Omental fat pad (tissue), 4 donors: Measurements from ENCODE around the gene NPAS3. TPM values are rescaled to one million over a fixed set of nuclear protein-coding genes. Genes with fewer than 3 reads are reported as not detected.

Experiments used
- ATAC-seq: fragments of 150-250 bp; one replicate; pipeline ENCODE4 v1.9.1; 2016; ENCODE audit warnings: mild to moderate bottlenecking, moderate library complexity; ENCODE audit not compliant: low FRiP score
- DNase-seq: peaks from one replicate; pipeline ENCODE4 v3.0.0-alpha.2; 2019; ENCODE audit warnings: low spot score
- total RNA-seq, 4 donors: library from RNA; depleted of rRNA; stranded (reverse); fragments of >200 nt; gene quantifications; one replicate each; pipeline ENCODE4 v1.1.0, GENCODE V29; 2016
- TF ChIP-seq, protein P1 (sequence below), 3 donors: fragments of 450-650 bp; IDR thresholded peaks; one replicate each; pipeline ENCODE4 v1.5.1; 2016 to 2017; ENCODE audit warnings: antibody characterized with exemption in 3 of 3, mild to moderate bottlenecking in 3 of 3, moderate library complexity in 2 of 3

Gene NPAS3
- total RNA-seq, 4 donors from 2014 or later = 0.79 to 6.0 (median 2.5) TPM

DNA sequence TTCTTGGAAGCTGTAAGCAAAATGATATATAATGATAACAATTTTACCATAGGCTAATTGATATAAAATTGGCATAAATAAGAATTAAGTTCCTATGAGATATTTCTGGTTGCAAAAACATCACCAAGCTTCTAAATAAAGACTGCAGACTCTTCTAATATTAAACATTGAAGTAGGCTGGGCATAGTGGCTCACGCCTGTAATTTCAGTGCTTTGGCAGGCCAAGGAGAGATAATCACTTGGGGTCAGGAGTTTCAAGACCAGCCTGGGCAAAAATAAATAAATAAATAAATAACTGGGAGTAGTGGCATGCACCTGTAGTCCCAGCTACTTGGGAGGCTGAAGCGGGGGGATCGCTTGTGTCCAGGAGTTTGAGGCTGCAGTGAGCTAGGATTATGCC lies 71.8 kb downstream of the NPAS3 start:
- DNase-seq (no peak), ATAC-seq (no peak)
- TF ChIP-seq, protein P1, sequence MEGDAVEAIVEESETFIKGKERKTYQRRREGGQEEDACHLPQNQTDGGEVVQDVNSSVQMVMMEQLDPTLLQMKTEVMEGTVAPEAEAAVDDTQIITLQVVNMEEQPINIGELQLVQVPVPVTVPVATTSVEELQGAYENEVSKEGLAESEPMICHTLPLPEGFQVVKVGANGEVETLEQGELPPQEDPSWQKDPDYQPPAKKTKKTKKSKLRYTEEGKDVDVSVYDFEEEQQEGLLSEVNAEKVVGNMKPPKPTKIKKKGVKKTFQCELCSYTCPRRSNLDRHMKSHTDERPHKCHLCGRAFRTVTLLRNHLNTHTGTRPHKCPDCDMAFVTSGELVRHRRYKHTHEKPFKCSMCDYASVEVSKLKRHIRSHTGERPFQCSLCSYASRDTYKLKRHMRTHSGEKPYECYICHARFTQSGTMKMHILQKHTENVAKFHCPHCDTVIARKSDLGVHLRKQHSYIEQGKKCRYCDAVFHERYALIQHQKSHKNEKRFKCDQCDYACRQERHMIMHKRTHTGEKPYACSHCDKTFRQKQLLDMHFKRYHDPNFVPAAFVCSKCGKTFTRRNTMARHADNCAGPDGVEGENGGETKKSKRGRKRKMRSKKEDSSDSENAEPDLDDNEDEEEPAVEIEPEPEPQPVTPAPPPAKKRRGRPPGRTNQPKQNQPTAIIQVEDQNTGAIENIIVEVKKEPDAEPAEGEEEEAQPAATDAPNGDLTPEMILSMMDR (IDR thresholded peaks at IDR 0.05) = no peak

DNA sequence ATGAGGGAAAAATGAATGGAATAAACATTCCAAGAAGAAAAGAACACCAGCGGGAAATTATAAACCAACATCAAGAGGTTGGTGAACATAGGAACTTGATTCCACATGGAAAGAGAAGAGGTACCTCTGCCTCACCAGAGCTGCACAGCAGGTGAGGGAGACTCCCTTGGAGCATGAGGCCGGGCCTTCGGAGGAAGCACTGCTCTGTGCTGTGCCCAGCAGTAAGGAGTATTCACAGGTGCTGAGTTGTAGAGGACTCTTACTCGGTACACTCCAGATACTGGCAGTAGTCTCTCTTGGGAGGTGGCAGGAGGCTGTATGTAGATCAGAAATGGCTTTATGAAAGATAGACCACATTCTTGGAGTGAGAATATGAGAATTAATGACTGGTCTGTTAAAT lies 76.0 kb downstream of the NPAS3 start:
- ATAC-seq (no peak), DNase-seq (no peak)
- TF ChIP-seq, protein P1 (IDR thresholded peaks at IDR 0.05) = no peak

DNA sequence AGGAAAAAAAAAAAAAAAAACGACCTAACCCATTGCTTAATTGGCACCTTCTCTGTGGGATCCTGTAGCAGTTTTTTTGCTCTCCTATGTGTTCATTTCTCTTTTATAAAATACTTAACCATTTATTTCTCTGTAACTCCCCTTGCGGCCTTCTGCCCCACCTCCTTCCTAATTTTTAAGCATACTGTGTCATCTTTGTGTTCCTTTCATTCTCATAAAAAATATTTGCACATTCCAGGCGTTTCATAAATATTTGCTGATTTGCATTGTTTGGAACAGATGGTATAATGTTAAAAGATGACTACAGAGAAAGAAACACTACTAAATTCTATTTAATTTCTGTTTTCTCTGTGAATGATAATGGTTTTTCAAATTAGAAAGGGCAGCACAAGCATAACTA lies 77.9 kb downstream of the NPAS3 start:
- TF ChIP-seq, protein P1 (IDR thresholded peaks at IDR 0.05) = no peak
- ATAC-seq (no peak), DNase-seq (no peak)

DNA sequence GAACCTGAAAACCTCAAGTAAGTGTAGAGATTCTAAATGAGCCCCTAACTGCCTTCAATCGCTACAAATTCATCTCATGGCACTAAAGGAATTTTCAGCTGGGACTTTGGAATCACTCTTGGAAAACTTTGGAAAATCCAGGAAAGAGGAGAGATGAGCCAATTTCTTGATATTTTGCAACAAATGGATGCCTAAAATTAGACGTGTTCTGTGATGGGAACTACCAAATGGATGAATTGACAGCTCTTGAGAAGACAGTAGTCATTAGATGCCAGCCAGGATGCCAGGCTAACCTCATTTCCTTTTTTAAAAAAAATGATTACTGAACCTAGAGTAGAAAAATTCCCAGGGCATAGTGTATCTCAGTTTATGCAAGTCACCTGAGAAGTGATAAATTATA lies 78.3 kb downstream of the NPAS3 start:
- no peak for ATAC-seq

DNA sequence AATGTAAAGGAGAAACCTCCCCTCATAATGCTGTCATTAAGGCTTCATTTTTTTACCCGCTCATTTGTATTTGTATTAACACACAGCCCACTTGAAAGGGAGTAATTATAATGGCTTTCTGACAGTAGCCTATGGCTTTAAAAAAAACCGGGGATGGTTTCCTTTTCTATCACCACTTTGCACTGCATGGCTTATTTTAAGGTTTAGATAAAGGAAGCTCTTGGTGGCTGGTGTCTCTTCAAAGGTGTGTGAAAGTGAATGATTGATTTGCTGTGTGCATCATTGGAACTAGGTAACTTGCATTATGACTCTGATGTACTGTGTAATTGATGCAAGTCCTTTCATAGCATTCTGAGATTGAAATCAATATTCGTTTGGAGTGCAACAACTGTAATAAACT lies 80.7 kb downstream of the NPAS3 start:
- ATAC-seq (no peak), DNase-seq (no peak)
- TF ChIP-seq, protein P1 (IDR thresholded peaks at IDR 0.05) = no peak

More for the DNA sequence above, 78.3 kb downstream of the NPAS3 start:
- no peak for DNase-seq
- TF ChIP-seq, protein P1 (IDR thresholded peaks at IDR 0.05) = no peak

DNA sequence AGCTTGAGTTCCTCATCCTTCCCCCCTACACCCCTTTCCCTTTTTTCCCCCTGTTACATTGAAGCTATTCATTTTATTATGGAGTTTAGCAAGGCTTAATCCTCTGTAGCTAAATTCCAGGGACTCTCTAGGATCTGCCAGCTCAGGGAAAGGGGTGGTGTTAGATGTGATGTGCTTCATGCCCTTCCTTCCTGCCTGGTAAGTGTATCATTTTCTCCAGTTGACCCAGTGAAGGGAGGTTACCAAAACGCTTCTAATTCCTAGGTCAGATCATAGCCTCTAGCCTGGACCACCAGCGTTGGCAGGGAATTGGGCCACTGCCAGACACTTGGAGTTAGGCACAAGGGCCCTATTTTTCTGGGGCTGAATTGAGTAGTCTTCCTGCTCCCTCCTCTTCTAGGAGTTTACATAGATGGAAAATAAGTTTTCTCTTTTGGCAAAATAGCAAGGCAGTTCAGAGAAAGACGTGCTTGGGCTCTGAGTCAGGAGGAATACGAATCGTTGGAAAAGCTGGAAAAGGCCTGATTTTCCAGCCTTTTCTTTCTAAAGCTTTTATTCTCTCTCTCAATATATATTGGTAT lies 88.3 kb downstream of the NPAS3 start:
- ATAC-seq (peak; percentile 57), DNase-seq (no peak)
- TF ChIP-seq, protein P1 (IDR thresholded peaks at IDR 0.05) = no peak

DNA sequence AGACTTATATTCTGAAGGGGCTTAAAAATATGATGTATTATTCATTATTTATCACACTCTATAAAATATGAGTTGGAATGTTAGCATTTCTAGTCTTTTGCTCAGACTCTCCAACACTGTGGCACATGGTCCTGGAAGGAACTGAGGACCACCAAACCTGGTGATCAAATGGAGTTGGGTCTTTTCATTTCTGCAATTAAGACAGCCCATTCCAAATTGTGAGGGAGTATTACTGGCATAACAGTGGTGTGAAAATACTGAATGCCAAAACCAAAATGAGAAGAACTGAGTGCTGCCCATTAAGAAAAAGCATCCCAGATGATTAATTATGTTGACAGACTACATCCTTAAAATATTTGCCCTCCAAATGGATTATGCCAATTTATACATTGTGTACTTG lies 90.8 kb downstream of the NPAS3 start:
- TF ChIP-seq, protein P1 (IDR thresholded peaks at IDR 0.05) = no peak
- DNase-seq = no peak
- no peak for ATAC-seq
